ENCODE data around the gene FRMPD4. TPM values are rescaled to one million over a fixed set of nuclear protein-coding genes. Genes with fewer than 3 reads are reported as not detected.

FRMPD4 gene
- polyA plus RNA-seq, 1 donor from 2014 or later, result not detected

DNA sequence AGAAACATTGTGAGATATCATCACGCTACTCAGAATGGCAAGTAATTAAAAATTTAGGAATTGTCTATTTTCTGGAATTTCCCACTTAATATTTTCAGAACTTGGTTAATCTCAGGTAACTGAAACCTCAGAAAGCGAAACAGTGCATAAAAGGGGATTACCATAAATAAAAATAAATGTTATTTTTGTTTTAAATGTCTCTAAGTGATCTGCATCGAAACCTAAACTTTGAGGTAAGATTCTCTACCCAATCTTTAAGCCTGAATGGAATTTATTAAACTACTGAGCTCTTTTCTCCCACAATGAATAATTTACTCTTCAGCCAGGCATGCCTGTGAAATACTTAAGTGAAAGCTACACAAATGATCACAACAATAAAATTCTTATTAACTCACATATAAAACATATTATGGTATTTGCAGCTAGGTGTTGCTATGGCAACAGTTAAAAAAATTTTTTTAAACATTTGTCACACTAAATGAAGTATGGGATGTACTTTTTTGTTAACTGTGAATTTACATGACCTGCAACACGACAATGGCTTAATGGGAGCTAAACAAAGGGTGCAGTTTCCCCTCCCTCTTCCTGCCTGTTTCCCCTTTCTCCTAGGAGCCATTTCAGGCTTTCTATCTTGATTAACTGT is 432.7 kb downstream of the FRMPD4 start:
- Mint-ChIP-seq H3K9me3 (peaks cover 0 to 2% (median 0%) of the 10 kb centered on the region in 3 donors), H3K27me3 (no peaks in the 10 kb centered on the region), H3K4me3 (no peak overlapping the region), H3K36me3 (peaks cover 2% of the 10 kb centered on the region), H3K4me1 (peaks cover 2 to 9% (median 5%) of the 10 kb centered on the region in 3 donors), H3K27ac (peak overlapping the region in 1 of 3 donors; percentile 22)

DNA sequence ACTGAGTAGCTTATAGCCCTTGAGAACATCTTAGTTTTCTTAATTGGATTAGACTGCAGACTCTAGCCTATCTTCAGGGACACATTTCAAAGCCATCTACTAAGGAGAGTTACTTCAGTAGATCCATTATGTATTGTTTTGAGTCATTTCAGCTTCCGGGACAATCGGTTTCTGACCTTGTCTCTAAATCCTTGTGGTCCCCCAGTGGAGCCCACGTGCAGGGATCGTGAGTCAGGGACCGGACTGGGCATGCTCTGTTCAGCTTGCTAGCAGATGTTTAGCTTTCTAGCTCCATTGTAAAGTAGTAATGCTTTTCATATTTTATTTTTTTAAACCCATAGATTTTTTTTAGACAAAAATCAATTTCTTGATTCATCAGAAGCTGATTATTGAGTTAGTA is 441.0 kb downstream of the FRMPD4 start:
- no peaks in the 10 kb centered on the region for H3K36me3 Mint-ChIP-seq
- no peak overlapping the region for H3K4me3 Mint-ChIP-seq
- no peaks in the 10 kb centered on the region for H3K4me1 Mint-ChIP-seq
- H3K27ac Mint-ChIP-seq, result no peak overlapping the region
- peaks cover 3% of the 10 kb centered on the region for H3K27me3 Mint-ChIP-seq
- no peaks in the 10 kb centered on the region for H3K9me3 Mint-ChIP-seq

DNA sequence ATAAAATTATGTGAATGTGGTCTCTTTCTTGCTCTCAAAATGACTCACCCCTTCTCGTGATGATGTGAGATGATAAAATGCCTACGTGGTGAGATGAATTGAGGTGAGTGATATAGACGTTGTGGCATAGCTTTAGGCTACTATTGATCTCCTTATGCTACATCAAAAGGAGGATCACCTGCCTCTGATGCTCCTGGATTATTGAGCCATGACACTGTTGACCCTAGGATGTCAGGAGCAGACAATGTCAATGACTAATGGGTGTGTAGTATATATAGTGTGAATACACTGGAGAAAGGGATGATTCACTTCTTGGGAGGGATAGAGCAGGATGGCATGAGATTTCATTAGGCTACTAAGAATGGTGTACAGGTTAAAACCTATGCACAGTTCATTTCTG is 442.3 kb downstream of the FRMPD4 start:
- Mint-ChIP-seq H3K4me3 (no peak overlapping the region), H3K27me3 (peaks cover 5% of the 10 kb centered on the region), H3K27ac (no peak overlapping the region), H3K36me3 (no peaks in the 10 kb centered on the region), H3K9me3 (peaks cover 0 to 2% (median 0%) of the 10 kb centered on the region in 3 donors), H3K4me1 (no peaks in the 10 kb centered on the region)

- H3K4me1 Mint-ChIP-seq, result no peaks in the 10 kb centered on the region
- H3K9me3 Mint-ChIP-seq, result peaks cover 0 to 2% (median 0%) of the 10 kb centered on the region in 3 donors
- no peak overlapping the region for H3K4me3 Mint-ChIP-seq
These were observed 443.3 kb downstream of the FRMPD4 start for GRCh38 chrX:12581546-12581945.

DNA sequence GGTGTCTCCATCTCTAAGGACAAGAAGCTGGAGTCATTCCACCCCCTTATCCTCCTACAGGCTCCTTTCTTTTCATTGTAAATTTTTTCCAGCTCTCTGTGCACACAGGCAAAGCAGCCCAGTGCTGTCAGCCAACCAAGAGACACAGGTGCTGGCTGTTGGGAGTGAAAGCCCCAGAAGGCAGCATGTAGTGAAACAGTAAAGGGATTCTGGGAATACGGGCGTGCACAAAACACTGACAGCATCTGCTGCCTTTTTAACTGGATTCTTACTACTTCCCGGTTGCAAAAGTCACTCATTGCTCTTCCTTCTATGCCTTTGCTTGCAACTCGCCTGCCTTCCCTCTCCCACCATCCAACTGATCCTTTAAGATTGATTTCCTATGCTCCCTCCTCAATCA is 444.4 kb downstream of the FRMPD4 start:
- H3K27me3 Mint-ChIP-seq, result peaks cover 3% of the 10 kb centered on the region
- peaks cover 0 to 3% (median 2%) of the 10 kb centered on the region in 3 donors for H3K9me3 Mint-ChIP-seq
- H3K4me1 Mint-ChIP-seq, result no peaks in the 10 kb centered on the region
- no peak overlapping the region for H3K4me3 Mint-ChIP-seq
- H3K36me3 Mint-ChIP-seq, result no peaks in the 10 kb centered on the region
- H3K27ac Mint-ChIP-seq, result no peak overlapping the region

More at GRCh38 chrX:12581546-12581945, 443.3 kb downstream of the FRMPD4 start:
- H3K27ac Mint-ChIP-seq, result peak overlapping the region in 1 of 3 donors; percentile 0
- H3K27me3 Mint-ChIP-seq, result peaks cover 5% of the 10 kb centered on the region
- H3K36me3 Mint-ChIP-seq, result no peaks in the 10 kb centered on the region

GRCh38 chrX:12583543-12583942 is 445.3 kb downstream of the FRMPD4 start:
- Mint-ChIP-seq H3K4me3 (no peak overlapping the region), H3K4me1 (no peaks in the 10 kb centered on the region)

GRCh38 chrX:12595720-12596119 is 457.4 kb downstream of the FRMPD4 start:
- Mint-ChIP-seq H3K4me1 (no peaks in the 10 kb centered on the region), H3K36me3 (no peaks in the 10 kb centered on the region), H3K27ac (no peak overlapping the region), H3K4me3 (no peak overlapping the region), H3K9me3 (no peaks in the 10 kb centered on the region), H3K27me3 (peaks cover 5% of the 10 kb centered on the region)

More at GRCh38 chrX:12583543-12583942, 445.3 kb downstream of the FRMPD4 start:
- peaks cover 0 to 3% (median 2%) of the 10 kb centered on the region in 3 donors for H3K9me3 Mint-ChIP-seq
- H3K27me3 Mint-ChIP-seq, result peaks cover 3% of the 10 kb centered on the region
- H3K27ac Mint-ChIP-seq, result no peak overlapping the region
- H3K36me3 Mint-ChIP-seq, result no peaks in the 10 kb centered on the region

DNA sequence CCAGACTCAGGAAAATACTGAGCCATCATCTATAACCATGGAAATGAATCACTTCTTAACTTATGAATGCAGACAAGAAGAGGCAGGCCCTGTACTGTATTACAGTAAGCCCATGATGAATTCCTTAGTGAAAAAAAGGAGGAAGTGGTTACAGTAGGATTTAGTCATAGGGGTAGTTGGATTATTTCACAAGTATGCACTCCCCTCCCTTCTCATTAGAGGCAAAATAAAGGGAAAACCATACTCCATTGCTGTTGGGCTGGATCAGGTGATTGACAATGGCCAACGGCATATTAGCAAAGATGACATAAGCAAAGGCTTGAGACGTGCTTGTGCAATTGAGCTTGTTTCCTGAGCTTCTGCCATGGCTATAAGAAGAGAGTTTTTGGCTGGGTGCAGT is 471.8 kb downstream of the FRMPD4 start:
- H3K9me3 Mint-ChIP-seq, result peaks cover 0 to 2% (median 2%) of the 10 kb centered on the region in 3 donors
- peaks cover 7% of the 10 kb centered on the region for H3K27me3 Mint-ChIP-seq
- H3K4me1 Mint-ChIP-seq, result peaks cover 0 to 3% (median 0%) of the 10 kb centered on the region in 3 donors
- no peak overlapping the region for H3K27ac Mint-ChIP-seq
- H3K36me3 Mint-ChIP-seq, result no peaks in the 10 kb centered on the region
- H3K4me3 Mint-ChIP-seq, result no peak overlapping the region

DNA sequence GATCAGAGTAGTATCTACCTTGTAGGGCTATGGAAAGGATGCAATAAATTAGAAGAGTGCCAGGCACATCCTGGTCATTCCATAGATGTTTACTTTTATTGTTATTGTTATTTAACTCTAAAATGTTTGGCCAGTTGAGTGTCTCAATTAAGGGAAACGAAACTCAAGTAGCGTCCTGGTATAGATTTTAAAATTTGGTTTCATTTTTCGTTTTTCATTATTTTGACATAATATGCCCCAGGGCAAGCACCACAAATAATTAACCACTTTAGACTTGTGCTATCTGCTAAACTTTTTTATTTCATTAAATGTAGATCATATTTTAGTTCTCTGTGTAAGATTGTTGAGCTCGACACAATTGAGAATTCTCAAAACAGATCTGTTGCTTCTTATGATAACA is 473.2 kb downstream of the FRMPD4 start:
- H3K4me1 Mint-ChIP-seq, result peaks cover 0 to 3% (median 0%) of the 10 kb centered on the region in 3 donors
- peaks cover 0 to 2% (median 2%) of the 10 kb centered on the region in 3 donors for H3K9me3 Mint-ChIP-seq
- peak overlapping the region in 1 of 4 donors; percentile 13 for H3K4me3 Mint-ChIP-seq
- H3K27ac Mint-ChIP-seq, result no peak overlapping the region
- H3K36me3 Mint-ChIP-seq, result no peaks in the 10 kb centered on the region
- H3K27me3 Mint-ChIP-seq, result peaks cover 8% of the 10 kb centered on the region

DNA sequence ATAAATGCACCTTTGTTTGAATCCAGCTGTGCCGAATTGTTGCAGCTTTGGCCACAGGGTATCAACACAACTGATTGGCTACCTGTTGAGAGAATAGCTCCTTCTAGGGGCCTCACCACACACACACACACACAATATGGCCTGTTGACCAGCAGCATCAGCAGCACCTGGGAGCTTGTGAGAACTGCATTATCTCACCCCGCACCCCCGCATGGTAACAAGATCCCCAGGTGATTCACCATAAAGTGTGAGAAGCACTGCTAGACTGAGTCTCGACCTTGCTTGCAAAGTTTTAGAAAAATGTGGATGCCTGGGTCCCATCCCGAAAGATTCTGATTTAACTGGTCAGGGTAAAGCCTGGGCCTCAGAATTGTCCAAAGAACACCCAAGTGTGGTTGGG is 476.0 kb downstream of the FRMPD4 start:
- H3K4me3 Mint-ChIP-seq, result no peak overlapping the region
- H3K9me3 Mint-ChIP-seq, result peaks cover 0 to 2% (median 0%) of the 10 kb centered on the region in 3 donors
- no peak overlapping the region for H3K27ac Mint-ChIP-seq

DNA sequence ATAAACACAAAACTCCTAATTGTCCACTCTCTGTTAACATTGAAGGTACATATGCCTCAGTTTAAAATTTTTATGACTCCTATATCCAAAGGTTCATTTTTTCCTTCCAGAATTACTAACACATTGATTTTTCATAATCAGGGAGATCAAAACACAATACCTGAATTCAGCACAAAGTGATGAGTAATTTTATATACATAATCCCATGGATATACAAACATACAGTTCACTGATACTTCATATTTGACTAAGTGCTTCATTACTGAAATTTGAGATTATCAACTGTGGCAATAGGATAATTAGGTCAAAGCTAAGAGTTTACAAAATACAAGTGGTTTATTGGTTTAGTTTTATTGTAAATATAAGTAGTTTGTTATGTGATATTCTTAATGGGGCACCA is 476.8 kb downstream of the FRMPD4 start:
- Mint-ChIP-seq H3K4me1 (peaks cover 0 to 3% (median 0%) of the 10 kb centered on the region in 3 donors), H3K4me3 (no peak overlapping the region), H3K9me3 (peaks cover 0 to 2% (median 0%) of the 10 kb centered on the region in 3 donors), H3K27me3 (peaks cover 6% of the 10 kb centered on the region), H3K36me3 (no peaks in the 10 kb centered on the region), H3K27ac (no peak overlapping the region)

More for the DNA sequence above, 476.0 kb downstream of the FRMPD4 start:
- no peaks in the 10 kb centered on the region for H3K36me3 Mint-ChIP-seq
- peaks cover 6% of the 10 kb centered on the region for H3K27me3 Mint-ChIP-seq
- peaks cover 0 to 3% (median 0%) of the 10 kb centered on the region in 3 donors for H3K4me1 Mint-ChIP-seq

DNA sequence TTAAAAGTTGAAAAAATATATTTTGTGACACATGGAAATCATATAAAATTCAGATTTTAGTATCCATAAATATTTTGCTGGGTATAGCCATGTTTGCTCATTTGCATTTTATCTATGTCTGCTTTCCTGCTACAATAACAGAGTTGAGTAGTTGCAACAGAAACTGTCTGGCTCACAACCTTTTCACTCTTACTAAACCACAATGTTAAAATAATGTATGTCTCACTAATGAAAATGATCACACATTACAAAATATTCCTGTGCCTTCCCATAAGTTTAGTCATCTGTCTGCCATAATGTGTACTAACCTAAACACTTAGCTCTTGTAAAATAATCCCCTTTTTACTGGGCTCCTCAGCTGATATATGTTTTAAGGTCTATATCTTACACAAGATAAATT is 479.0 kb downstream of the FRMPD4 start:
- H3K36me3 Mint-ChIP-seq, result no peaks in the 10 kb centered on the region
- no peak overlapping the region for H3K4me3 Mint-ChIP-seq
- no peaks in the 10 kb centered on the region for H3K9me3 Mint-ChIP-seq
- H3K27ac Mint-ChIP-seq, result no peak overlapping the region
- H3K27me3 Mint-ChIP-seq, result peaks cover 6% of the 10 kb centered on the region
- no peaks in the 10 kb centered on the region for H3K4me1 Mint-ChIP-seq

DNA sequence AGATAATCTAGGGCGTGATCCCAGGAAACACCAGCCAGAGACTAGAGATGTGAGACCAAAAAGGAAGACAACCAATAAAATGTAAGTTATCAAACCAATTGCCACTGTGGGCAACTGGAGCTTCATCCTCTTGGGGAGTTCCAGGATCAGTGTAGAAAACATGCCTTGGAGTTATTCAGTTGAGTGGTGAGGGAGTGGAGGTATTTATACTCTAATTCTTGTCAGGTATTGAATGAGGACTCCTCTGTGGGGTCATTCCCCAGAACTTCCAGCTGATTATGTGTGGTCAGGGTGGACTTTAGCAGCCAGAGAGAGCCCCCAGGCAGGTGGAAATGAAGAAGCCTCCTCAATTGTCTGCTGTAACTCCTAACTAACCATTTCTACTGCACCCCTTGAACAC is 509.0 kb downstream of the FRMPD4 start:
- H3K4me3 Mint-ChIP-seq, result no peak overlapping the region
- no peaks in the 10 kb centered on the region for H3K4me1 Mint-ChIP-seq
- H3K27me3 Mint-ChIP-seq, result peaks cover 11% of the 10 kb centered on the region
- H3K9me3 Mint-ChIP-seq, result peaks cover 0 to 5% (median 0%) of the 10 kb centered on the region in 3 donors
- H3K36me3 Mint-ChIP-seq, result no peaks in the 10 kb centered on the region
- H3K27ac Mint-ChIP-seq, result peak overlapping the region in 1 of 3 donors; percentile 52

- no peak overlapping the region for H3K4me3 Mint-ChIP-seq
- no peaks in the 10 kb centered on the region for H3K4me1 Mint-ChIP-seq
- peaks cover 0 to 5% (median 0%) of the 10 kb centered on the region in 3 donors for H3K9me3 Mint-ChIP-seq
- no peaks in the 10 kb centered on the region for H3K36me3 Mint-ChIP-seq
- peaks cover 11% of the 10 kb centered on the region for H3K27me3 Mint-ChIP-seq
- no peak overlapping the region for H3K27ac Mint-ChIP-seq
These were observed 510.7 kb downstream of the FRMPD4 start for GRCh38 chrX:12648995-12649394.

DNA sequence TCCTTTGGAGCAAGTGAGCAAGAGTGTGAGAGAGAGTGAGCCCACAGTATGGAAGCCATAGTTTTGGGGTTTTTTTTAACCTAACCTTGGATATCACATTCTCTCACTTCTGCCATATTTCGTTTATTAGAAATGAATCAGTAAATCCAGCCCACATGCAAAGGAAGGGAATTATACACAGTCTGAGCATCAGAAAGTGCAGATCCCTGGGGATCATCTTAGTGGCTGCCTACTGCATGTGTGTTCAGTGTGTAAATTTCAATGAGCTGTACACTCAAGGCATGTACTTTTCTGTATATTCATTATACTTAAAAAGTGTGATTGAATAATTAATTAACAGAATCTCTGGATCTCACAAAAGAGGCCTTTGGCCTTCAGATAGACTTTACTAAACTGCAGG is 519.2 kb downstream of the FRMPD4 start:
- H3K4me1 Mint-ChIP-seq, result peaks cover 0 to 5% (median 5%) of the 10 kb centered on the region in 3 donors

DNA sequence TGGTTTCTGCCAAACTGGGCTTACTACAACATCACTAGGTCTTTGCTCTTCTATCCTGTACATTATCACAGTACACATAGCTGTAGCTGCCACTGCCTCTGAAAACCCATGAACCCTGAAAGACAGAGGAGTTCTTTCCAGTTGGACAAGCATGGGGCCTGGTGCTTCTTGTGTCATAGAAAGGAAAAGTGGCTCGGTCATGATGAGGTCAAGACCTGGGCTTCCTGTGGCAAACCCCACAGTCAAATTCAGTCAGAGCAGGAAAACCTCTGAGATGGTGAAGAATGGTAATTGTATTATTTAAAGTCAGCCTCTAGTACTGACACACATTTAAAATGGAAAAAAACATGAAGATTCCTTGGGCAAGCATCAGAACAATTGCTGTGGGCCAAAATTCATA is 519.6 kb downstream of the FRMPD4 start:
- no peaks in the 10 kb centered on the region for H3K36me3 Mint-ChIP-seq
- peak overlapping the region in 1 of 4 donors; percentile 61 for H3K4me3 Mint-ChIP-seq
- peaks cover 0 to 5% (median 5%) of the 10 kb centered on the region in 3 donors for H3K4me1 Mint-ChIP-seq
- H3K9me3 Mint-ChIP-seq, result peaks cover 0 to 2% (median 0%) of the 10 kb centered on the region in 3 donors
- H3K27ac Mint-ChIP-seq, result no peak overlapping the region
- no peaks in the 10 kb centered on the region for H3K27me3 Mint-ChIP-seq

More for the DNA sequence above, 519.2 kb downstream of the FRMPD4 start:
- Mint-ChIP-seq H3K27ac (no peak overlapping the region), H3K36me3 (no peaks in the 10 kb centered on the region), H3K27me3 (no peaks in the 10 kb centered on the region), H3K9me3 (peaks cover 0 to 2% (median 0%) of the 10 kb centered on the region in 3 donors), H3K4me3 (no peak overlapping the region)
